Thyroid gland (tissue), 4 donors: ENCODE measurements around the gene ELL3. TPM values are rescaled to one million over a fixed set of nuclear protein-coding genes. Genes with fewer than 3 reads are reported as not detected.

Experiments used
- DNase-seq, 2 donors: peaks; one replicate each; pipeline ENCODE4 v3.0.0-alpha.2; 2019
- H3K27ac ChIP-seq, 3 donors: fragments of 200-600 bp; sonication (generic); 1 replicate in 2 of 3; 2 replicates in 1 of 3; pipeline ENCODE4 v1.5.1; 2016 to 2019; ENCODE audit warnings: mild to moderate bottlenecking in 1 of 3, moderate library complexity in 1 of 3
- H3K27me3 ChIP-seq: fragments of 200-600 bp; sonication (generic); one replicate; pipeline ENCODE4 v1.5.1; 2019
- H3K36me3 ChIP-seq, 2 donors: fragments of 200-600 bp; sonication (generic); one replicate each; pipeline ENCODE4 v1.5.1; 2016 to 2019
- H3K4me1 ChIP-seq, 2 donors: fragments of 200-600 bp; sonication (generic); one replicate each; pipeline ENCODE4 v1.5.1; 2017 to 2019
- H3K4me3 ChIP-seq, 3 donors: fragments of 200-600 bp; sonication (generic); replicated peaks in 1 of 3; 1 replicate in 2 of 3; 2 replicates in 1 of 3; pipeline ENCODE4 v1.5.1; 2016; ENCODE audit warnings: mild to moderate bottlenecking in 1 of 3
- H3K9me3 ChIP-seq: fragments of 200-600 bp; sonication (generic); one replicate; pipeline ENCODE4 v1.5.1; 2017
- CTCF ChIP-seq, 6 experiments: fragments of 200-600 bp in 3 of 6; fragments of 450-650 bp in 3 of 6; sonication (generic) in 3 of 6; IDR thresholded peaks; one replicate each; pipeline ENCODE4 v1.5.1; 2016 to 2019; ENCODE audit warnings: antibody characterized with exemption in 6 of 6, mild to moderate bottlenecking in 2 of 6, inconsistent platforms in 1 of 6, moderate library complexity in 1 of 6
- POLR2A ChIP-seq, 2 donors: fragments of 450-650 bp; IDR thresholded peaks; one replicate each; pipeline ENCODE4 v1.6.1; 2017; ENCODE audit warnings: antibody characterized with exemption in 2 of 2, mild to moderate bottlenecking in 2 of 2, moderate library complexity in 1 of 2
- WGBS, 2 donors: methylation state at CpG; one replicate each; pipeline ENCODE4 v1.1.5; 2017; 5-methylcytosine and 5-hydroxymethylcytosine counted together
- intact Hi-C: fragments of 100-400 bp; cut with DNase I; formaldehyde crosslinking; loops from one replicate; pipeline ENCODE4 v1.15.1; 2023
- total RNA-seq, 4 donors: library from RNA; depleted of rRNA; stranded (reverse); fragments of >200 nt; gene quantifications; one replicate each; pipeline ENCODE4 v1.2.3, GENCODE V29; 2016

Gene ELL3
- total RNA-seq, 4 donors from 2014 or later = 2.1 to 11.4 (median 5.3) TPM

- Histone ChIP-seq H3K9me3 (no peaks in the 10 kb centered on the region), H3K4me1 (peaks cover 23 to 45% of the 10 kb centered on the region in 2 donors), H3K27ac (peak overlapping the region in 2 of 3 donors; percentile 96 to 100), H3K27me3 (no peaks in the 10 kb centered on the region), H3K36me3 (peaks cover 9 to 11% of the 10 kb centered on the region in 2 donors), H3K4me3 (no peak overlapping the region)
- 85 to 86% methylated on average over 16 of the region's 16 CpGs for WGBS, 2 donors
- no peak for DNase-seq
- intact Hi-C loops = no loop called here
- TF ChIP-seq POLR2A (IDR thresholded peaks at IDR 0.05) (no peak), CTCF (IDR thresholded peaks at IDR 0.05) (no peak)
These were observed 22.6 kb upstream of the ELL3 start for GRCh38 chr15:43799209-43799944.

GRCh38 chr15:43796566-43796965, 19.8 kb upstream of the ELL3 start:
- no peak overlapping the region for H3K4me3 ChIP-seq
- no peaks in the 10 kb centered on the region for H3K9me3 ChIP-seq
- intact Hi-C loops = no loop called here
- no peak for DNase-seq
- H3K27ac ChIP-seq = no peak overlapping the region
- no peak for TF ChIP-seq CTCF (IDR thresholded peaks at IDR 0.05)
- WGBS, 2 donors = 96 to 97% methylated on average over 3 of the region's 3 CpGs
- H3K36me3 ChIP-seq = peaks cover 18 to 19% of the 10 kb centered on the region in 2 donors
- H3K4me1 ChIP-seq = peaks cover 36 to 59% of the 10 kb centered on the region in 2 donors
- H3K27me3 ChIP-seq = no peaks in the 10 kb centered on the region

- Histone ChIP-seq H3K9me3 (no peaks in the 10 kb centered on the region), H3K27me3 (no peaks in the 10 kb centered on the region), H3K4me1 (peaks cover 32 to 54% of the 10 kb centered on the region in 2 donors), H3K36me3 (peaks cover 18 to 19% of the 10 kb centered on the region in 2 donors), H3K27ac (no peak overlapping the region), H3K4me3 (no peak overlapping the region)
- intact Hi-C loops = no loop called here
- no peak for DNase-seq
- TF ChIP-seq CTCF (IDR thresholded peaks at IDR 0.05) (no peak), POLR2A (IDR thresholded peaks at IDR 0.05) (no peak)
These were observed 19.2 kb upstream of the ELL3 start for GRCh38 chr15:43795997-43796396.

GRCh38 chr15:43795197-43795596, 18.4 kb upstream of the ELL3 start:
- H3K4me3 ChIP-seq = no peak overlapping the region
- WGBS, 2 donors = 91 to 93% methylated on average over 2 of the region's 2 CpGs
- peaks cover 18 to 19% of the 10 kb centered on the region in 2 donors for H3K36me3 ChIP-seq
- intact Hi-C loops = no loop called here
- peak overlapping the region in 1 of 3 donors; percentile 92 for H3K27ac ChIP-seq
- no peaks in the 10 kb centered on the region for H3K27me3 ChIP-seq
- H3K9me3 ChIP-seq = no peaks in the 10 kb centered on the region
- no peak for DNase-seq
- H3K4me1 ChIP-seq = peaks cover 28 to 53% of the 10 kb centered on the region in 2 donors
- TF ChIP-seq POLR2A (IDR thresholded peaks at IDR 0.05) = no peak
- no peak for TF ChIP-seq CTCF (IDR thresholded peaks at IDR 0.05)

GRCh38 chr15:43794269-43795037, 17.7 kb upstream of the ELL3 start:
- peak overlapping the region in 2 of 3 donors; percentile 4 to 92 for H3K27ac ChIP-seq
- H3K27me3 ChIP-seq = no peaks in the 10 kb centered on the region
- no peak for DNase-seq
- intact Hi-C loops = no loop called here
- H3K4me3 ChIP-seq = no peak overlapping the region
- TF ChIP-seq CTCF (IDR thresholded peaks at IDR 0.05) = no peak
- no peak for TF ChIP-seq POLR2A (IDR thresholded peaks at IDR 0.05)
- H3K36me3 ChIP-seq = peaks cover 16 to 19% of the 10 kb centered on the region in 2 donors
- H3K4me1 ChIP-seq = peaks cover 23 to 46% of the 10 kb centered on the region in 2 donors
- H3K9me3 ChIP-seq = no peaks in the 10 kb centered on the region
- WGBS, 2 donors = 83 to 86% methylated on average over 9 of the region's 9 CpGs
